HL-60 (cell line): ENCODE measurements around the gene ZNF423.

Experiments
- CTCF ChIP-seq: IDR thresholded peaks from one replicate; pipeline ENCODE4 v1.5.1; 2011; ENCODE audit warnings: low read length, control low read depth, inconsistent platforms; ENCODE audit not compliant: insufficient read depth
- GABPA ChIP-seq: IDR thresholded peaks from 2 replicates; pipeline ENCODE4 v1.6.1; 2012; ENCODE audit warnings: low read depth
- POLR2AphosphoS5 ChIP-seq: IDR thresholded peaks from 2 replicates; pipeline ENCODE4 v1.6.1; 2012; ENCODE audit warnings: low read depth
- REST ChIP-seq: IDR thresholded peaks from 2 replicates; pipeline ENCODE4 v1.6.1; 2012; ENCODE audit warnings: low read depth; ENCODE audit not compliant: insufficient replicate concordance
- SPI1 ChIP-seq: IDR thresholded peaks from 2 replicates; pipeline ENCODE4 v1.6.1; 2012; ENCODE audit warnings: low read depth, mild to moderate bottlenecking, borderline replicate concordance

GRCh38 chr16:49452108-49452507, 403.8 kb downstream of the ZNF423 start:
- no peak for TF ChIP-seq POLR2AphosphoS5
- TF ChIP-seq CTCF, result no peak
- TF ChIP-seq GABPA, result no peak
- no peak for TF ChIP-seq REST
- no peak for TF ChIP-seq SPI1
